ENCODE measurements around the gene PTPRR. TPM values are rescaled to one million over a fixed set of nuclear protein-coding genes. Genes with fewer than 3 reads are reported as not detected.

PTPRR gene
- total and polyA plus RNA-seq, 10 of the 15 experiments (the other 5 are each of a cell fraction or from before 2014, with no cell fraction given): 0.14 to 3.1 (median 0.42) TPM

DNA sequence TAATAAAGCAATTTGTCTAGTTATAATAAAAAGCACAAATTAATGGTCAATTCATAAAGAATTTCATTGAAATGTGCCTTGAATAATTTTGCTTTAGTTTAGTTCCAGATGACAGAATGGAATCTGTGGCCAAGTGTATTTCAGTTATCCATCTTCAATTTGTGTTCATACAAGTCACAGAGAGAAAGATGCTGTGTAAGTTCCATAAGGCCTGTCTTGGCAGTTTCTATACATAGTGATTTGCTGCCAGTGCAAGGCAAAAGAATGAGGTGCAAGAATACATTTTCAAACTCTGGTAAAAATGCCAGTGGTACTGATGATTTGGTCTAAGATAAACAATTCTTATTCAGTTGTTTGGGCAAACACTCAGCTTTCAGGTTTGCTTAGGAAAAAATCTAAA lies 149.0 kb downstream of the PTPRR start (continued):
- TF ChIP-seq, protein P1, sequence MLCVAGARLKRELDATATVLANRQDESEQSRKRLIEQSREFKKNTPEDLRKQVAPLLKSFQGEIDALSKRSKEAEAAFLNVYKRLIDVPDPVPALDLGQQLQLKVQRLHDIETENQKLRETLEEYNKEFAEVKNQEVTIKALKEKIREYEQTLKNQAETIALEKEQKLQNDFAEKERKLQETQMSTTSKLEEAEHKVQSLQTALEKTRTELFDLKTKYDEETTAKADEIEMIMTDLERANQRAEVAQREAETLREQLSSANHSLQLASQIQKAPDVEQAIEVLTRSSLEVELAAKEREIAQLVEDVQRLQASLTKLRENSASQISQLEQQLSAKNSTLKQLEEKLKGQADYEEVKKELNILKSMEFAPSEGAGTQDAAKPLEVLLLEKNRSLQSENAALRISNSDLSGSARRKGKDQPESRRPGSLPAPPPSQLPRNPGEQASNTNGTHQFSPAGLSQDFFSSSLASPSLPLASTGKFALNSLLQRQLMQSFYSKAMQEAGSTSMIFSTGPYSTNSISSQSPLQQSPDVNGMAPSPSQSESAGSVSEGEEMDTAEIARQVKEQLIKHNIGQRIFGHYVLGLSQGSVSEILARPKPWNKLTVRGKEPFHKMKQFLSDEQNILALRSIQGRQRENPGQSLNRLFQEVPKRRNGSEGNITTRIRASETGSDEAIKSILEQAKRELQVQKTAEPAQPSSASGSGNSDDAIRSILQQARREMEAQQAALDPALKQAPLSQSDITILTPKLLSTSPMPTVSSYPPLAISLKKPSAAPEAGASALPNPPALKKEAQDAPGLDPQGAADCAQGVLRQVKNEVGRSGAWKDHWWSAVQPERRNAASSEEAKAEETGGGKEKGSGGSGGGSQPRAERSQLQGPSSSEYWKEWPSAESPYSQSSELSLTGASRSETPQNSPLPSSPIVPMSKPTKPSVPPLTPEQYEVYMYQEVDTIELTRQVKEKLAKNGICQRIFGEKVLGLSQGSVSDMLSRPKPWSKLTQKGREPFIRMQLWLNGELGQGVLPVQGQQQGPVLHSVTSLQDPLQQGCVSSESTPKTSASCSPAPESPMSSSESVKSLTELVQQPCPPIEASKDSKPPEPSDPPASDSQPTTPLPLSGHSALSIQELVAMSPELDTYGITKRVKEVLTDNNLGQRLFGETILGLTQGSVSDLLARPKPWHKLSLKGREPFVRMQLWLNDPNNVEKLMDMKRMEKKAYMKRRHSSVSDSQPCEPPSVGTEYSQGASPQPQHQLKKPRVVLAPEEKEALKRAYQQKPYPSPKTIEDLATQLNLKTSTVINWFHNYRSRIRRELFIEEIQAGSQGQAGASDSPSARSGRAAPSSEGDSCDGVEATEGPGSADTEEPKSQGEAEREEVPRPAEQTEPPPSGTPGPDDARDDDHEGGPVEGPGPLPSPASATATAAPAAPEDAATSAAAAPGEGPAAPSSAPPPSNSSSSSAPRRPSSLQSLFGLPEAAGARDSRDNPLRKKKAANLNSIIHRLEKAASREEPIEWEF (IDR thresholded peaks at IDR 0.05; ENCODE audit: insufficient replicate concordance, low read depth, low read length): no peak
- TF ChIP-seq TCF12 (IDR thresholded peaks at IDR 0.05; ENCODE audit: low read depth, low read length): no peak
- TF ChIP-seq, protein P2, sequence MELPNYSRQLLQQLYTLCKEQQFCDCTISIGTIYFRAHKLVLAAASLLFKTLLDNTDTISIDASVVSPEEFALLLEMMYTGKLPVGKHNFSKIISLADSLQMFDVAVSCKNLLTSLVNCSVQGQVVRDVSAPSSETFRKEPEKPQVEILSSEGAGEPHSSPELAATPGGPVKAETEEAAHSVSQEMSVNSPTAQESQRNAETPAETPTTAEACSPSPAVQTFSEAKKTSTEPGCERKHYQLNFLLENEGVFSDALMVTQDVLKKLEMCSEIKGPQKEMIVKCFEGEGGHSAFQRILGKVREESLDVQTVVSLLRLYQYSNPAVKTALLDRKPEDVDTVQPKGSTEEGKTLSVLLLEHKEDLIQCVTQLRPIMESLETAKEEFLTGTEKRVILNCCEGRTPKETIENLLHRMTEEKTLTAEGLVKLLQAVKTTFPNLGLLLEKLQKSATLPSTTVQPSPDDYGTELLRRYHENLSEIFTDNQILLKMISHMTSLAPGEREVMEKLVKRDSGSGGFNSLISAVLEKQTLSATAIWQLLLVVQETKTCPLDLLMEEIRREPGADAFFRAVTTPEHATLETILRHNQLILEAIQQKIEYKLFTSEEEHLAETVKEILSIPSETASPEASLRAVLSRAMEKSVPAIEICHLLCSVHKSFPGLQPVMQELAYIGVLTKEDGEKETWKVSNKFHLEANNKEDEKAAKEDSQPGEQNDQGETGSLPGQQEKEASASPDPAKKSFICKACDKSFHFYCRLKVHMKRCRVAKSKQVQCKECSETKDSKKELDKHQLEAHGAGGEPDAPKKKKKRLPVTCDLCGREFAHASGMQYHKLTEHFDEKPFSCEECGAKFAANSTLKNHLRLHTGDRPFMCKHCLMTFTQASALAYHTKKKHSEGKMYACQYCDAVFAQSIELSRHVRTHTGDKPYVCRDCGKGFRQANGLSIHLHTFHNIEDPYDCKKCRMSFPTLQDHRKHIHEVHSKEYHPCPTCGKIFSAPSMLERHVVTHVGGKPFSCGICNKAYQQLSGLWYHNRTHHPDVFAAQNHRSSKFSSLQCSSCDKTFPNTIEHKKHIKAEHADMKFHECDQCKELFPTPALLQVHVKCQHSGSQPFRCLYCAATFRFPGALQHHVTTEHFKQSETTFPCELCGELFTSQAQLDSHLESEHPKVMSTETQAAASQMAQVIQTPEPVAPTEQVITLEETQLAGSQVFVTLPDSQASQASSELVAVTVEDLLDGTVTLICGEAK (IDR thresholded peaks at IDR 0.05; ENCODE audit: borderline replicate concordance): no peak
